ENCODE data around the gene GPR18.

- TF ChIP-seq EZH2 (IDR thresholded peaks at IDR 0.05; ENCODE audit: low read depth) (no peak), CTCF (conservative IDR thresholded peaks at IDR 0.05) (no peak)
Measured at GRCh38 chr13:99227909-99228688, 30.1 kb downstream of the GPR18 start.

Data from PC-9 (cell line).